Suprapubic skin (tissue), 4 donors: ENCODE measurements around the gene SNX15.

Experiments used
- POLR2A ChIP-seq, 2 donors: fragments of 450-650 bp; IDR thresholded peaks; one replicate each; pipeline ENCODE4 v1.6.1; 2017; ENCODE audit warnings: antibody characterized with exemption in 2 of 2, mild to moderate bottlenecking in 2 of 2, moderate library complexity in 2 of 2
- POLR2AphosphoS5 ChIP-seq, 3 donors: sonication (generic); formaldehyde crosslinking; IDR thresholded peaks; one replicate each; pipeline ENCODE4 v1.6.1; 2017; ENCODE audit warnings: antibody characterized with exemption in 3 of 3

DNA sequence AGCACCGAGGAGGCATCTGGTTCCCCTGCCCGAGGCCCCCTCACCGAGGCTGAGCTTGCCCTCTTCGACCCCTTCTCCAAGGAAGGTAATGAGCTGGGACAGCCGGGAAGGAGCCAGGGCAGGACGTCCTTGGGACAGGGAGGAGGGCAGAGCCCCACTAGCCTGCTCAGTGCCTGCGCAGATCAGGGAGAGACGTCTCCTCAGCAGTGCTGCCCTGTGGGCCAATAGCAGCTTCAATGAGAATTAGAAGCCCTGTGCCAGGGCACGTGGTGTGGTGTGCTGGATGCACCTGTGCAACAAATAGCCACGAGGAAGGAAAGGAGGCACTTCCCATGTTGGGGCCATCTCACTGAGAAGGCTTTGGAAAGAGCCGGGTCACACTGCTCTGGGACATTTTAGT is 8.3 kb downstream of the SNX15 start:
- TF ChIP-seq POLR2A (IDR thresholded peaks at IDR 0.05): no peak
- TF ChIP-seq POLR2AphosphoS5 (IDR thresholded peaks at IDR 0.05): no peak
